ENCODE data around the gene POLE2.

The POLE2 gene

GRCh38 chr14:49636866-49637265, 51.1 kb downstream of the POLE2 start:
- in situ Hi-C loops (cut with MboI; ENCODE audit: low sequenced_read_pairs, unreplicated experiment) = loop anchor here (25.0 kb wide), 2 partner anchors 200 to 475 kb away; partner anchors contain the start of gene VCPKMT
- TF ChIP-seq CTCF (IDR thresholded peaks at IDR 0.05; ENCODE audit: borderline replicate concordance, control extremely low read depth, extremely low read depth, insufficient read depth, missing control alignments) = no peak
- no peak for DNase-seq (ENCODE audit: low spot score)

- peak; percentile 64 for DNase-seq (ENCODE audit: low spot score)
- in situ Hi-C loops (cut with MboI; ENCODE audit: low sequenced_read_pairs, unreplicated experiment) = loop anchor here (25.0 kb wide), 2 partner anchors 203 to 478 kb away; partner anchors contain the start of gene VCPKMT
- no peak for TF ChIP-seq CTCF (IDR thresholded peaks at IDR 0.05; ENCODE audit: borderline replicate concordance, control extremely low read depth, extremely low read depth, insufficient read depth, missing control alignments)
Observed at GRCh38 chr14:49634547-49635334, 53.3 kb downstream of the POLE2 start, which contains the start of gene DNAAF2. DNAAF2 (minus strand) TSS chr14:49635244; CDS start chr14:49635149, 95 bp downstream.

- DNase-seq (ENCODE audit: low spot score) = peak; percentile 94
- in situ Hi-C loops (cut with MboI; ENCODE audit: low sequenced_read_pairs, unreplicated experiment) = loop anchor here (25.0 kb wide), 2 partner anchors 203 to 478 kb away; partner anchors contain the start of gene VCPKMT
- TF ChIP-seq CTCF (IDR thresholded peaks at IDR 0.05; ENCODE audit: borderline replicate concordance, control extremely low read depth, extremely low read depth, insufficient read depth, missing control alignments) = peak; percentile 90
Observed at GRCh38 chr14:49633640-49634546, 54.1 kb downstream of the POLE2 start.

GRCh38 chr14:49623941-49624839, 63.8 kb downstream of the POLE2 start:
- TF ChIP-seq CTCF (IDR thresholded peaks at IDR 0.05; ENCODE audit: borderline replicate concordance, control extremely low read depth, extremely low read depth, insufficient read depth, missing control alignments) = no peak
- in situ Hi-C loops (cut with MboI; ENCODE audit: low sequenced_read_pairs, unreplicated experiment) = no loop called here
- peak; percentile 41 for DNase-seq (ENCODE audit: low spot score)

- in situ Hi-C loops (cut with MboI; ENCODE audit: low sequenced_read_pairs, unreplicated experiment) = no loop called here
- no peak for DNase-seq (ENCODE audit: low spot score)
- TF ChIP-seq CTCF (IDR thresholded peaks at IDR 0.05; ENCODE audit: borderline replicate concordance, control extremely low read depth, extremely low read depth, insufficient read depth, missing control alignments) = no peak
Observed at GRCh38 chr14:49623387-49623786, 64.6 kb downstream of the POLE2 start.

All from GM13976 (cell line).